Activated CD8-positive, alpha-beta memory T cell treated with anti-CD3 and anti-CD28 coated beads for 4 hours (primary cell): ENCODE results near the gene HOXA7.
A peak's percentile ranks its signal among the peaks of the same experiment; 100 is the strongest.

Experiments
- DNase-seq, 2 donors: peaks; one replicate each; pipeline ENCODE4 v3.0.0-alpha.2; 2020; ENCODE audit warnings: low read depth in 2 of 2

HOXA7 gene

GRCh38 chr7:27134392-27134791 lies 22.1 kb downstream of the HOXA7 start:
- no peak for DNase-seq

- DNase-seq: no peak
These were observed 22.9 kb downstream of the HOXA7 start for GRCh38 chr7:27133409-27134231.

DNA sequence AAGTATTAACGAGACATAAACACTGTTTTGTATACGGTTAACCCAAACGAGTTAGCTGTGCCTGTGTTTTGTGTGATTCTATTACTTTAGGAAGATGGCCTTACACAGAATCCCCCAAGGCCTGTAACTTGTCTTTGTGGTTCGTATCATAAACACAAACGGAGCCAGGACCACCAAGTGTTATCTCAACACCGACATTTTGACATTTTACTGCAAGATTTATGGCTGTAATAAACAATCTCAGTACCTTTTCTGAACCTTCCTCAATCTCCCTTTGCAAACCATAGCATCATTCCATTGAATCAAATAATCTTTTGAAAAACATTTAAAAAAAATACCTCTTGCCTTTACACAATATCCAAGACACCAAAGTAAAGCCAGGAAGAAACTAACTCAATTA lies 23.5 kb downstream of the HOXA7 start:
- no peak for DNase-seq

GRCh38 chr7:27132214-27132613 lies 24.3 kb downstream of the HOXA7 start:
- no peak for DNase-seq

- DNase-seq: no peak
These were observed 25.1 kb downstream of the HOXA7 start for GRCh38 chr7:27131390-27131819.

DNA sequence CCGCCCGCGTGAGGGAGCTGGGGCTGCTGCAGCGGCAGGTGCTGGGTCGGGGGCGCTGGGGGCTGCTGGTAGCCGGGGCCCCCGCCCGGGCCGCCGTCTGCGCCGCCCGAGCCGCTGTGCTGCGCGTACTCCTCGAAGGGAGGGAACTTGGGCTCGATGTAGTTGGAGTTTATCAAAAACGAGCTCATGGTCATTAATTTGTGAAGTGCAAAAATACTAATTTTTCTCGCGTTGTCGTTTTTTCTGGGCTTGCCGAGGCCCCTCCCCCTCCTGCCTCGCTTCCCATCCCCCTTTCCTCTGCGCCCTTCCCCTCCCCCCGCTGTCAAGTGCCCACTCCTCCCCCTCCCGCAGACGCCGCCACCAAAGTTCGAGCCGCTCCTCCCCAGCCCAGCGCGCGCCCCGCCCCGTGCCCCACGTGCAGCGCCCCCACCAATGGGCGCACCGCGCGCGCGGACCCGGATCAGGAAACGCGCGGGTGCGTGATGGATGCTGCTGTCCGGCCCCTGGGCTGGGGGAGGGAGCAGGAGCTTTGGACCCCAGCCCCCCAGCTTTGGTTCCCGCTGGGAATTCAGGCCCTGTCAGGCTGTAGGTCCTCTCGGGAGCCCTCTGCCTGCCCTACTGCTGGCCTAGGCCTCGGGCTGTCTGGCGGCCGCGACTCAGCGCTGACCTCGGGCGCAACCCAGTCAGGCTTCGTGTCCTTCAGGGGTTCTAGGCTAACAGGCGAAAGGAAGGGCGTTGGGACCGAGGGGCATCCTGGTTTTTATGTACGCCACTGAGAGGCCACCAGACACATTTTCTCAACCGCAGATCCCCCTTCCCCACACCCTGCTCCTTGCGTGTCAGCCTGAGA lies 25.7 kb downstream of the HOXA7 start, which contains the start of gene HOXA4:
TSS of gene HOXA4 (minus strand) at position 218 of the 850 bp plus-strand sequence. CDS start at position 194, 24 bp downstream.
- peak; percentile 39 to 54 for DNase-seq

- DNase-seq: no peak
These were observed 26.5 kb downstream of the HOXA7 start for GRCh38 chr7:27129729-27130539.

DNA sequence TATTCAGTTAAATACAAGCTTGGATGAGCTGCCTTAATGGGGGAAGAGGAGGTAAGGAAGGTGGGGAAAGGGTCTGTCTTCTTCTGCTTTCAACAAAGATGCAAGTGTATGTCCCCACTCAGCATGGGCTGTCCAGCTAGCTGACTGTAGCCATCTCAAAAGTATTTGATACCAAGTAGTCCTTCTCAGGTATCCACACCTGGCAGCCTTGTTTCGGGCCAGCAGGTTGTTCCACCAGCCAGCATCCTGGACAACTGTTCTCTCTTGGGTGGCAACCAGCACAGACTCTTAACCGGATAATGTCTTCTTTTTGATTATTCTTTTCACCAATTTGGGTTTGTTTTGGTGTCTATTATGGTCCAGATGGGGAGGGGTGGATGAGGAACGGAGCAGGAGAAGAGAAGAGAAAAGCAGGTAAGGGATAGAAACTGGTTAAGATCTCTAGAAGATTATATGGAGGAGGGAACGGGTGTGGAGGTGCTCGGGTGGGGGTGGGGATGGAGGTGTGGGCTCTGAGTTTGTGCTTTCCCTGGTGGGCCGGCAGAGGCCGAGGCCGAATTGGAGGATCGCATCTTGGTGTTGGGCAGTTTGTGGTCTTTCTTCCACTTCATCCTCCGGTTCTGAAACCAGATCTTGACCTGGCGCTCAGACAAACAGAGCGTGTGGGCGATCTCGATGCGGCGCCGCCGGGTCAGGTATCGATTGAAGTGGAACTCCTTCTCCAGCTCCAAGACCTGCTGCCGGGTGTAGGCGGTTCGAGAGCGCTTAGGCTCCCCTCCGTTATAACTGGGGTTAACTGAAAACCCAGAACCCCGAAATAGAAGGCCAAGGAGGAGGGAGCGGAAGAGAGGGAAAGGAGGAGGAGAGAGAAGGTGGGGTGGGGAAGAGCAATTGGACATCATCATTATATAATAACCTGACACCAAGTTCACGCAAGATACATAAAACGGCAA lies 27.4 kb downstream of the HOXA7 start:
- DNase-seq: no peak

DNA sequence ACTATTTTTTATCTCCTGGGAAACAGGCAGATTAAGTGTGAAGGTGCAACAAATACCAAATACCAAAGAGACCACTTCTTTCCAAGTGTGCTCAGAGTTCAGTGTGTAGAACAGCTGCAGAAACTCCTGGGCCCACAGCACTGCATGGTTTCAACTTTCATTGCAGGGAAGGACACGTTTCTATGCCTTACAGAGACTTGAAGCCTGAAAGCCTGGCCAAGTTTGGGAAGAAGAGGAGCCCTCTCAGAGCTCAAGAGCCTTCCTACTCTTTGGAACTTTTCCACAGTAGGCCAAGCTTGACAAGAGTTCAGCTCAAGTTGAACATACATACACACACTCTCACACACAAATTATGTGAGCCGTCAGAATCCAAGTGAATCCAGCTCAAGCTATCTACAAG lies 28.4 kb downstream of the HOXA7 start:
- DNase-seq: no peak

- DNase-seq: no peak
These were observed 29.7 kb downstream of the HOXA7 start for GRCh38 chr7:27126596-27127327.

DNA sequence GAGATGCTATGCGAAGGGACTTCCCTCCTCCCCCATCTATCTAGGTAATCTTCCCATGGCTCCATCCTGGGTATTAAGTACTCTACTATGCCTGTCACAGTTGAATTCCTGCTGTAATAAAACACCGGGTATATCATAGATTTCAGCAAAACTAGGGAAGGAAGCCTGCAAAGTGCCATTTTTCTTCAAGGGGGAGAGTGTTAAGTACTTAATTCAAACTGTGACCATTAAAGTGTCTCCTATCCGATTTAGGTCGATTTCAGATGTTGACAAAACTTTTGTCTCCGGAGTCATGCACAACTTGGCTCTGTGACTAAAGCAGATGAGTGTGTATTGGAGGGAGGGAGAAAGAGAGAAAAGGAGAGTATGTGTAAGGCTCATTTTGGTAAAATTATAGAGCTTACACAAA lies 30.5 kb downstream of the HOXA7 start:
- no peak for DNase-seq

DNA sequence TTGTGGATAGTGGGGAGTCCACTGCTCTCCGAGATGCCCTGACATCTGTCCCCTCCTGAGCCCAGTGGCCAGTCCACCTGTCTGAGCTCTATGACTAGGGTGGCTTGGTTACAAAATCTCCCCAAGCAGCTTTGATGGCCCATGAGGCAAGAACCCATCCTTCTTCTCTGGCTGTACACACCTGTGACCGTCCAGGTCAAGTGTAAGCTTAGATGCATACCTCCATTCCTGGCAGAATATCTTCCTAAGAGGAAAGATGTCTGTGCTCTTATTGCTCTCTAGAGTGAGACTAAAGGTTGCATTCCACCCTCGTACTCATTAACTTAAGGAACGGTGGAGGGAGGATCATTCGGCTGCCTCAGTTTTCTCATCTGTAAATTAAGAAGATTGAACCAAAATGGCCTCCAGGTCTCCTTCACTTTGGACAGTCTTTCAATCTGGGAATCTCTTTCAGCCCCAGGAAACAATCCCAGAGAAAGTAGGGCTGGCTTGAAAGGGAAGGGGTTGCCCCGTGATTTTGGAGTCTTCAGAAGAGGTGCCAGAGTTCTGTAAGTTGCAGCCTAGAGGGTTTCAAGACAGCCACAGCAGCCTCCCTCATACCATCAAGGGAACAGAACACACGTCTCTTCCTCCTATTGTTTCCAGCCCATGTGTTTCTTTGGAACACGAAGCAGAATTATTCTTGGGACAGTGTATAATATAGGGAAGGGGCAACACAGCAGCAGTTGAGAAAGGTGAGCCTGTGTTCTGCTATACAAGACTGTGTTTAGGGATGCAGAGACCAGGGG lies 31.4 kb downstream of the HOXA7 start:
- no peak for DNase-seq

- no peak for DNase-seq
These were observed 32.2 kb downstream of the HOXA7 start for GRCh38 chr7:27124096-27124901.

DNA sequence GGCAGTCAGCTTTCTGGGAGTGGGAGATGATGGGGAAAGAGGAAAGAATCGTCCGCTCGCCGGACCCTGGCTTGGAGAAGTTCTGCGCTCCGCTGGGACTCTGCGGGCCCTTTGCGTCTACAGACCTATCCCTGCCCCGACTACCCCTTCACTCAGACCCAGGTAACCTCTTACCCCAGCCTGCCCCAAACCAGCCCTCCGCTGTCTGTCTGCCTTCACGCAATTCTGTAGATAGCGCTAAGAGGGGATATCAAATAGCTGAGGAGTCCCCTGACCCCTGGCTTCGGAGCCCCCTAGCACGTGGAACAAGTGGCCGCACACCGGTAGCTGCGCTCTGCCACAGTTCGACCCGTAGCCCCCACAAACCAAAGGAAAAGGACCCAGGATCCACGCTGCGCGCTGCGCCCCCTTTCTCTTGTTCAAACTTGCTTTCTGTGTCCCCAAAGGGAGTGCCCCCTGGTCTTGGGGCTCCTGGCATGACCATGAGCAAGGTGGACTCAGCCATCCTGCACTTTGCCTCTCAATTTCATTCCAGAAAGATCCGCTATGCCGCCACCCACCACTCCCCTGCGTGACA lies 32.9 kb downstream of the HOXA7 start:
- no peak for DNase-seq

- DNase-seq: no peak
These were observed 33.4 kb downstream of the HOXA7 start for GRCh38 chr7:27123007-27123476.

GRCh38 chr7:27122077-27122910 lies 34.2 kb downstream of the HOXA7 start:
- DNase-seq: no peak

GRCh38 chr7:27121684-27122076 lies 34.8 kb downstream of the HOXA7 start:
- DNase-seq: no peak
